HG03175 (cell line): ENCODE data around the gene RAB27A.

Source experiments
- ATAC-seq: cut with Tn5 transposase; IDR thresholded peaks from one replicate; pipeline ENCODE4 v1.9.1; 2021; ENCODE audit warnings: mild to moderate bottlenecking, moderate library complexity; ENCODE audit not compliant: unreplicated experiment

The RAB27A gene

GRCh38 chr15:55230051-55230670 is 59.5 kb downstream of the RAB27A start:
- ATAC-seq, result no peak

GRCh38 chr15:55226127-55226526 is 63.5 kb downstream of the RAB27A start:
- no peak for ATAC-seq

- no peak for ATAC-seq
Observed at GRCh38 chr15:55224892-55225291, 64.7 kb downstream of the RAB27A start.

- ATAC-seq, result peak; percentile 60
Observed at GRCh38 chr15:55222588-55222987, 67.0 kb downstream of the RAB27A start.

GRCh38 chr15:55221090-55222011 is 68.3 kb downstream of the RAB27A start:
- ATAC-seq, result peak; percentile 63

GRCh38 chr15:55220606-55221005 is 69.0 kb downstream of the RAB27A start:
- no peak for ATAC-seq

- no peak for ATAC-seq
Observed at GRCh38 chr15:55218056-55218455, 71.6 kb downstream of the RAB27A start.

- ATAC-seq, result no peak
Observed at GRCh38 chr15:55204464-55204863, 85.1 kb downstream of the RAB27A start.

- ATAC-seq, result no peak
Observed at GRCh38 chr15:55202206-55202605, 87.4 kb downstream of the RAB27A start.

GRCh38 chr15:55198706-55199105 is 90.9 kb downstream of the RAB27A start:
- ATAC-seq, result no peak

- ATAC-seq, result no peak
Observed at GRCh38 chr15:55197719-55198118, 91.9 kb downstream of the RAB27A start.

GRCh38 chr15:55197362-55197705 is 92.3 kb downstream of the RAB27A start:
- ATAC-seq, result peak; percentile 8

GRCh38 chr15:55196458-55197361 is 92.9 kb downstream of the RAB27A start, which contains the start of gene RSL24D1:
Gene RSL24D1, minus strand, starts transcription at chr15:55196941. Its CDS starts 51 bp downstream, at chr15:55196890.
- peak; percentile 96 for ATAC-seq

GRCh38 chr15:55195996-55196395 is 93.6 kb downstream of the RAB27A start:
- ATAC-seq, result no peak

GRCh38 chr15:55194256-55194655 is 95.4 kb downstream of the RAB27A start:
- ATAC-seq, result no peak

GRCh38 chr15:55186331-55186730 is 103.3 kb downstream of the RAB27A start:
- no peak for ATAC-seq

- no peak for ATAC-seq
Observed at GRCh38 chr15:55183679-55184078, 105.9 kb downstream of the RAB27A start.

GRCh38 chr15:55179141-55179540 is 110.5 kb downstream of the RAB27A start:
- no peak for ATAC-seq

- ATAC-seq, result no peak
Observed at GRCh38 chr15:55170361-55170760, 119.3 kb downstream of the RAB27A start.

- peak; percentile 91 for ATAC-seq
Observed at GRCh38 chr15:55168350-55168974, 121.2 kb downstream of the RAB27A start.

- ATAC-seq, result no peak
Observed at GRCh38 chr15:55164284-55164683, 125.3 kb downstream of the RAB27A start.
